ENCODE measurements around the gene ZHX3.

The ZHX3 gene

DNA sequence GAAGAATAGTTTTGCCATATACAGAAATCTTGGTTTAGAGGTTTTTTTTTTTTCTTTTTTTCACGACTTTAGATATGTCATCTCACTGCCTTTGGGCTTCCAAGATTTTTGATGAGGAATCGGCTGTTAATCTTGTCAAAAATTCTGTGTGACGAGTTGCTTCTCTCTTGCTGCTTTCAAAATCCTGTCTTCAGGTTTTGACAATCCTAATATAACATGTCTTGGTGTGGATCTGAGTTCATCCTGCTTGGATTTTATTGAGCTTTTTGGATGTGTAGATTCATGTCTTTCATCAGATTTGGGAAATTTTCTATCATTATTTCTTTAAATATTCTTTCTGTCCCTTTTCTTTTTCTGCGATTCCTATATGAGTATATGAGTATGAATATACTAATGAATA is 119.1 kb downstream of the ZHX3 start:
- Histone ChIP-seq H3K9ac (no peak overlapping the region), H3K79me2 (ENCODE audit: insufficient read depth, low read depth) (no peaks in the 10 kb centered on the region), H3K4me2 (no peak overlapping the region), H3K27ac (no peak overlapping the region), H3K4me1 (ENCODE audit: low read depth, poor library complexity, severe bottlenecking) (no peaks in the 10 kb centered on the region), H3K4me3 (IDR thresholded peaks at IDR 0.05; ENCODE audit: insufficient read depth, low read depth, low read length) (no peak overlapping the region), H3K27me3 (ENCODE audit: insufficient read depth, low read depth) (no peaks in the 10 kb centered on the region), H4K20me1 (ENCODE audit: insufficient read depth) (no peaks in the 10 kb centered on the region), H2AFZ (ENCODE audit: low read depth) (no peak overlapping the region), H3K36me3 (ENCODE audit: insufficient read depth) (no peaks in the 10 kb centered on the region)
- TF ChIP-seq, protein P1, sequence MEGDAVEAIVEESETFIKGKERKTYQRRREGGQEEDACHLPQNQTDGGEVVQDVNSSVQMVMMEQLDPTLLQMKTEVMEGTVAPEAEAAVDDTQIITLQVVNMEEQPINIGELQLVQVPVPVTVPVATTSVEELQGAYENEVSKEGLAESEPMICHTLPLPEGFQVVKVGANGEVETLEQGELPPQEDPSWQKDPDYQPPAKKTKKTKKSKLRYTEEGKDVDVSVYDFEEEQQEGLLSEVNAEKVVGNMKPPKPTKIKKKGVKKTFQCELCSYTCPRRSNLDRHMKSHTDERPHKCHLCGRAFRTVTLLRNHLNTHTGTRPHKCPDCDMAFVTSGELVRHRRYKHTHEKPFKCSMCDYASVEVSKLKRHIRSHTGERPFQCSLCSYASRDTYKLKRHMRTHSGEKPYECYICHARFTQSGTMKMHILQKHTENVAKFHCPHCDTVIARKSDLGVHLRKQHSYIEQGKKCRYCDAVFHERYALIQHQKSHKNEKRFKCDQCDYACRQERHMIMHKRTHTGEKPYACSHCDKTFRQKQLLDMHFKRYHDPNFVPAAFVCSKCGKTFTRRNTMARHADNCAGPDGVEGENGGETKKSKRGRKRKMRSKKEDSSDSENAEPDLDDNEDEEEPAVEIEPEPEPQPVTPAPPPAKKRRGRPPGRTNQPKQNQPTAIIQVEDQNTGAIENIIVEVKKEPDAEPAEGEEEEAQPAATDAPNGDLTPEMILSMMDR (conservative IDR thresholded peaks at IDR 0.05; ENCODE audit: low read depth, low read length), result no peak

DNA sequence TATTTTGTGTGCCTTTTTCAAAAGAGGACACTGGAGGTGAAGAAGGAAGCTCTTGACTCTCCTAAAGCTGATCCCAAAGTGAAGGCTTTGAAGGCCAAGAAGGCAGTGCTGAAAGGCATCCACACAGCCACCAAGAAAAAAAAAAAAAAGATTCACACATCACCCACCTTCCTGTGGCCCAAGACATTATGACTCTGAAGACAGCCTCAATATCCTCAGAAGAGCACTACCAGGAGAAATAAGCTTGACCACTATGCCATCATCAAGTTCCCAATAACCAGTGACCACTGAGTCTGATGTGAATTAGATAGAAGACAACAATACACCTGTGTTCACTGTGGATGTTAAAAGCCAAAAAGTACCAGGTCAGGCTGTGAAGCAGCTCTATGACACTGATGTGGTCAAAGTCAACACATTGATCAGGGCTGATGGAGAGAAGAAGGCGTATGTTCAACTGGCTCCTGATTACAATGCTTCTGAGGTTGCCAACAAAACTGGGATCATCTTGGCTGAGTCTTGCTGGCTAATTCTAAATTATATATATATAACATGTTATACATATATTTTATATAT is 120.8 kb downstream of the ZHX3 start:
- Histone ChIP-seq H3K9ac (no peak overlapping the region), H3K4me3 (IDR thresholded peaks at IDR 0.05; ENCODE audit: insufficient read depth, low read depth, low read length) (no peak overlapping the region), H3K27me3 (ENCODE audit: insufficient read depth, low read depth) (no peaks in the 10 kb centered on the region), H3K27ac (no peak overlapping the region), H2AFZ (ENCODE audit: low read depth) (no peak overlapping the region), H3K4me1 (ENCODE audit: low read depth, poor library complexity, severe bottlenecking) (no peaks in the 10 kb centered on the region), H3K36me3 (ENCODE audit: insufficient read depth) (no peaks in the 10 kb centered on the region), H3K79me2 (ENCODE audit: insufficient read depth, low read depth) (no peaks in the 10 kb centered on the region), H4K20me1 (ENCODE audit: insufficient read depth) (no peaks in the 10 kb centered on the region), H3K4me2 (no peak overlapping the region)
- TF ChIP-seq, protein P1 (conservative IDR thresholded peaks at IDR 0.05; ENCODE audit: low read depth, low read length), result no peak

DNA sequence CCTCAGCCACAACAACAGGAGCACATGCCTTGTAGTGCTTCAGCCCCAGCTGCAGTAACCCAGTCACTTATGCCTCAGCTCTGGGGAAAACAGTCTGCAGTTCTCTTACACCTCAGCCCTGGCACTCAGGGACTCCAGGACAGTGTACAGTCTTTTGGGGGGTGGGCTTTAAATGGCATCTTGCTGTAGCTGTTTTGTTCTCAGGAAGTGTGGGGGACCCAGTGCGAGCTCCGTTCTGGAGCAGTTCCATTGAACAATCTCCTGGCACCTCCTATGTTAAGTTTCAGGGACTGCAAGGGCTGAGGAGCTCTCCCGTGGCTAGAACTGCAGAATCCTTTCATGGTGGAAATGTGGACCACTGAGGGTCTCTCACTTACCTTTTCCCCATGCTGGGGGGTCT is 125.0 kb downstream of the ZHX3 start:
- Histone ChIP-seq H4K20me1 (ENCODE audit: insufficient read depth) (no peaks in the 10 kb centered on the region), H3K79me2 (ENCODE audit: insufficient read depth, low read depth) (no peaks in the 10 kb centered on the region), H3K9ac (no peak overlapping the region), H3K36me3 (ENCODE audit: insufficient read depth) (no peaks in the 10 kb centered on the region), H3K27me3 (ENCODE audit: insufficient read depth, low read depth) (no peaks in the 10 kb centered on the region), H2AFZ (ENCODE audit: low read depth) (no peak overlapping the region), H3K4me1 (ENCODE audit: low read depth, poor library complexity, severe bottlenecking) (no peaks in the 10 kb centered on the region), H3K4me2 (no peak overlapping the region), H3K4me3 (IDR thresholded peaks at IDR 0.05; ENCODE audit: insufficient read depth, low read depth, low read length) (no peak overlapping the region), H3K27ac (no peak overlapping the region)
- TF ChIP-seq, protein P1 (conservative IDR thresholded peaks at IDR 0.05; ENCODE audit: low read depth, low read length), result no peak

DNA sequence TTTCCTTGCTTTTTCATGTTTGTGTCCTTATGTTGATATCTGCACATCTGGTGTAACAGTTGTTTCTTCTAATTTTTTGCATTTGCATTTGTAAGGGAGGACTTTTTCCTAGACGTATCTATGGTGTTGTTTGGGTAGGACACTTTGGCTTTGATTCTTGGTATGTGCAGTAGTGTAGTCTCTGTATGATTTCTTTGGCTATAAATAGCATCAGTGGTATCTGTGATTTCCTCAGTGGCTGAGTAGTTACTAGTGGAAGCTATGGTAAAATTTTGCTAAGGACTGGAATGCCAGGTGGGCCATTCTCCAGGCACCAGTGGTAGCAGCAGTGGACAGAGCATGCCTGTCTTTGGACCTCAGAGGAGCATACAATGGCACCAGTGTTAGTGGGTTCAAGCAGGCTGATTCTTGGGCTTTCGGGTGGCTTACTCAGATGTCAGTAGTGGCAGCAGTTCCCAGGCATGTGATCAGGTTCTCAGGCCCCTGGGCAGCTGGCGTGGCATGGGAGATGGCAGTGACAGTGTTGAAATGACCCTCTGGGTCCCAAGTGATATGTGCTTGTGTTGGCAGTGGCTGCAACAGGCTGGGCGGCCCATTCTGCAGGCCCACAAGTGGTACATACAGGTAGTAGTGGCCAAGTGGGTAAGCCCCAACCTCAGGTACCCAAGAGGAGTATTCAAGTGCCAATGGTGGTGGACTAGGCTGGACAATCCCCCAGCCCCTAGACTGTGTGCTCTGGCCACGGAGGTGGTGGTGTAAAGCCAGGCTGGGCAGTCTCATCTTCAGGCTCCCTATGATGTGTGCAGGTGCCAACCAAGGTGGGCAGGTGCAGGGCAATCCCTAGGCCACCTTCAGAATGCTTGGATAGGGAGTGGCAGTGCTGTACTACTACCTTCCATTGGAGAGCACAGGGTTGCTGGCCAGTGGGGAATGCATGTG is 125.7 kb downstream of the ZHX3 start:
- H3K79me2 ChIP-seq (ENCODE audit: insufficient read depth, low read depth), result no peaks in the 10 kb centered on the region
- no peaks in the 10 kb centered on the region for H3K27me3 ChIP-seq (ENCODE audit: insufficient read depth, low read depth)
- H3K36me3 ChIP-seq (ENCODE audit: insufficient read depth), result no peaks in the 10 kb centered on the region
- H3K9ac ChIP-seq, result no peak overlapping the region
- H3K27ac ChIP-seq, result no peak overlapping the region
- no peak overlapping the region for H3K4me3 ChIP-seq (IDR thresholded peaks at IDR 0.05; ENCODE audit: insufficient read depth, low read depth, low read length)
- H3K4me2 ChIP-seq, result no peak overlapping the region
- H4K20me1 ChIP-seq (ENCODE audit: insufficient read depth), result no peaks in the 10 kb centered on the region
- TF ChIP-seq, protein P1 (conservative IDR thresholded peaks at IDR 0.05; ENCODE audit: low read depth, low read length), result no peak
- no peak overlapping the region for H2AFZ ChIP-seq (ENCODE audit: low read depth)
- no peaks in the 10 kb centered on the region for H3K4me1 ChIP-seq (ENCODE audit: low read depth, poor library complexity, severe bottlenecking)
